Ectodermal cell (in vitro differentiated cells): ENCODE data around the gene FGD4.

ENCODE experiments used
- H3K27ac ChIP-seq: 2 replicates; pipeline ENCODE4 v1.7.0; 2013; ENCODE audit warnings: mild to moderate bottlenecking, low read depth, low read length; ENCODE audit not compliant: insufficient read depth, poor library complexity, severe bottlenecking
- H3K27me3 ChIP-seq: 2 replicates; pipeline ENCODE4 v1.7.0; 2013; ENCODE audit warnings: mild to moderate bottlenecking, low read length; ENCODE audit not compliant: insufficient read depth, control insufficient read depth, poor library complexity, severe bottlenecking
- H3K36me3 ChIP-seq: one replicate; pipeline ENCODE4 v1.7.0; 2013; ENCODE audit warnings: low read length; ENCODE audit not compliant: control insufficient read depth, insufficient read depth
- H3K4me1 ChIP-seq: one replicate; pipeline ENCODE4 v1.7.0; 2013; ENCODE audit warnings: low read length; ENCODE audit not compliant: control insufficient read depth, insufficient read depth
- H3K4me3 ChIP-seq: 2 replicates; pipeline ENCODE4 v1.7.0; 2013; ENCODE audit warnings: low read depth, low read length, control low read depth; ENCODE audit not compliant: insufficient read depth
- H3K9me3 ChIP-seq: 2 replicates; pipeline ENCODE4 v1.7.0; 2013; ENCODE audit warnings: mild to moderate bottlenecking, low read length, moderate library complexity; ENCODE audit not compliant: control insufficient read depth
- WGBS, 2 experiments: methylation state at CpG; one replicate each; pipeline ENCODE4 v1.1.7; 2013; ENCODE audit warnings: missing lambda C conversion rate in 2 of 2; 5-methylcytosine and 5-hydroxymethylcytosine counted together

FGD4 gene

DNA sequence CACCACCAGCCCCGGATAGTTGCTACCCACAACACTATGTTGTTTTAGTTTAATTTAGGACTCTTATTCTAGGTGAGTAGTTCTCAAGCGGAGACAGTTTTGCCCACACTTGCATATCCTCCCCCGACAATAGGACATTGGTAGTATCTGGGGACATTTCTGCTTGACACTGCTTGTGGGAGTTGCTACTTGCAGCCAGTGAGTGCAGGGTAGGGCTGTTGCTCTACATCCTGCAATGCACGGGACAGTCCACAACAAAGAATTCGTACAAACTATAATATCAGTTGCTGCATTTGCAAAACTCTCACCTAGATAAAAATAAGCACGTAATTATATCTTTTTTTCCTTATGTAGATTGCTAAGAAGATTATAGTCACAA lies 167.9 kb downstream of the FGD4 start:
- Histone ChIP-seq H3K27ac (no peak overlapping the region), H3K9me3 (no peaks in the 10 kb centered on the region), H3K27me3 (no peaks in the 10 kb centered on the region), H3K36me3 (peaks cover 8% of the 10 kb centered on the region), H3K4me1 (peaks cover 12% of the 10 kb centered on the region), H3K4me3 (no peak overlapping the region)
- WGBS, 2 experiments: 88 to 93% methylated on average over 4 to 6 of the region's 6 CpGs

DNA sequence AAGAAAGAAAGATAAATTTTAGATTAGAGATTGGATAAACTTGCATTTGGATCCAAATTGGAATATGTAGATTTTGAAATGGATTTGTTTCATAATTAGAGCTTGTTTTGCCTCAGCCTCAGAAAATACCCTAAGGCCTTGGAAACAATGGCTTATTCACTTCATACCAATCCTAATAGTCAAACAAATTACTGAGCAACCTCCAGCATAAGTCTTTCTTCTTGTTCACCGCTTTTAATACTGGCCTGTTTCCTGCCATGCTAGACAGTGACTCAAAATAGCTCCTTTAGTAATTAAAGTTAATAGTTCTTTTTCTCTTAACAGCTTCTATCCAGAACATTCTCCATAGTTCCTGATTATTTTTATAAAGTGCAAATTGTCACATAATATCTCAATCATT lies 168.9 kb downstream of the FGD4 start:
- no peak overlapping the region for H3K4me3 ChIP-seq
- peaks cover 12% of the 10 kb centered on the region for H3K4me1 ChIP-seq
- H3K36me3 ChIP-seq: peaks cover 8% of the 10 kb centered on the region
- 88 to 91% methylated on average over 1 of the region's 1 CpG for WGBS, 2 experiments
- H3K27ac ChIP-seq: no peak overlapping the region
- no peaks in the 10 kb centered on the region for H3K9me3 ChIP-seq
- no peaks in the 10 kb centered on the region for H3K27me3 ChIP-seq

DNA sequence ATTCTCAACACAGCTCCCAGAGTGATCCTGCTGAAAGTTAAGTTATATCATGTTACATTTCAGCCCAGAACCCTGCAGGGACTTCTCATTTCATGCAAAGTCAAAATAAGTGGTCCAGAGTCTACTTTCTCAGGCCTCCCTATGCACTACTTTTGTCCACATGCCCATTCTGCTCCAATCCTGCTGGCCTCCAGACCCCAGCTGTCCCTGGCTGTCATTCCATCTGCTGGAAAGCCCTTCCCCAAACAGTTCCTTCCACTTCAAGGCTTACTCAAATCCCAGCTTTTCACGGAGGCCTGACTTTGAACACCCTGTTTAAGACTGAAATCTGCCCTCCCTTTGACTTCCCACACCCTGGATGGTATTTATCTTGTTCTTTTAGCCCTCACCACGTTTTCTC lies 169.9 kb downstream of the FGD4 start:
- WGBS, 2 experiments: 81 to 83% methylated on average over 2 of the region's 2 CpGs
- H3K36me3 ChIP-seq: peaks cover 4% of the 10 kb centered on the region
- no peak overlapping the region for H3K27ac ChIP-seq
- H3K4me1 ChIP-seq: peaks cover 12% of the 10 kb centered on the region
- H3K27me3 ChIP-seq: no peaks in the 10 kb centered on the region
- H3K4me3 ChIP-seq: no peak overlapping the region
- H3K9me3 ChIP-seq: no peaks in the 10 kb centered on the region

DNA sequence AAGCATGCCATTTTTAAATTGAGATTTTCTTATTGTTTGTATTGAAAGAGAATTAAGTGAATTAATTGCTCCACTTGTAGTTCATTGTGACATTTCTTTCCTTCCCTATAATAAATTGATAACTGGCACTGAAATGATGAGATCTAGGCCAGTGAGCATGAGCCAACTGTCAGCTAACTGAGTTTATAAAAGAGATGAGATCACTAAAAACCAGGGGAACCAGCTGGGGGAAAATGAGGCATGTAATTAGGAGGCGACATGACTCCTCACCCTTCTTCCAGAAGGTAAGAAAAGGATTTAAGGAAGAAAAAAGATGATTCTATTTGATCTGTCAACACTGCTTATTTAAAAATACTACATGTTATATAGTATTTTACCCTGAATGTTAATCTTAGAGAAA lies 175.2 kb downstream of the FGD4 start:
- Histone ChIP-seq H3K27ac (no peak overlapping the region), H3K4me3 (no peak overlapping the region), H3K36me3 (peaks cover 8% of the 10 kb centered on the region), H3K4me1 (no peaks in the 10 kb centered on the region), H3K9me3 (no peaks in the 10 kb centered on the region), H3K27me3 (no peaks in the 10 kb centered on the region)
- WGBS, 2 experiments: 91 to 100% methylated on average over 1 of the region's 1 CpG

DNA sequence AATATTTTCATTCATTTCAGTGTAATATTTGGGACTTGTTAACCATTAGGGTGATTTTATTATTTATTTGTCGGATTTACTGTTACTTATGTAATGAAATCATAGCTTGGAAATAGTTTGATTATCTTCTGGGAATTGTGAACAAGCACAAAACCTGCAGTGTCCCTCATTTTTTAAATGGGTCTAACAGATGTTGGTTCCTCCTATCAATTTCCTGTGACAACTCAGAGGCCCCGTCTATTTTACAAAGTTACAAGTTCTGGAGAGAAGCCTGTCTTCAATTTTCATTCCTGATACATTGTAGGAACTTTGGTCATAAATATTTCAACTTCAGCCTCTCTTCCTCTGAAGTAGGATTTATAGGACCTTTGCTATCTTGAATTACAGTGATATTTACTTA lies 178.0 kb downstream of the FGD4 start:
- 94 to 100% methylated on average over 2 of the region's 2 CpGs for WGBS, 2 experiments
- Histone ChIP-seq H3K4me1 (no peaks in the 10 kb centered on the region), H3K27me3 (no peaks in the 10 kb centered on the region), H3K4me3 (no peak overlapping the region), H3K27ac (no peak overlapping the region), H3K9me3 (no peaks in the 10 kb centered on the region), H3K36me3 (peaks cover 11% of the 10 kb centered on the region)

DNA sequence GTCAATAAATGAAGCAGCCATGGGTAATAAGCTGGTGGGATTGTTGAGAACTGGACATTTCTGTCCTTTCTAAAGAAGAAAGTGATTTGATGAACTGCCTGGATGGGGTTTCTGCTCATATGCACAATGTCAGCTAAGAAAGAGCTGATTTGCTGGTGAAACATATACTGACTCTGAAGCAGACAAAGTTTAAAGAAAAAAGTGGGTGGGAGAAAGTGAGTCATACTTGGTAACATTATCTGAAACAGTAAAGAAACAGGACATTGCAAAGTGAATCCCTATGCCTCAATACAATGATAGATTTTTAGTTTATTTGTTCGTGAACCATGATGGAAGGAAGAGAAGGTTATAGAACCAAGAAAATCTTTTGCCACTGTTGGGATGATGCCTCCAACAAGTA lies 184.2 kb downstream of the FGD4 start:
- WGBS, 2 experiments: 83% methylated on average over 1 of the region's 1 CpG; no CpG with 5 or more reads in 1 of the 2 experiments

DNA sequence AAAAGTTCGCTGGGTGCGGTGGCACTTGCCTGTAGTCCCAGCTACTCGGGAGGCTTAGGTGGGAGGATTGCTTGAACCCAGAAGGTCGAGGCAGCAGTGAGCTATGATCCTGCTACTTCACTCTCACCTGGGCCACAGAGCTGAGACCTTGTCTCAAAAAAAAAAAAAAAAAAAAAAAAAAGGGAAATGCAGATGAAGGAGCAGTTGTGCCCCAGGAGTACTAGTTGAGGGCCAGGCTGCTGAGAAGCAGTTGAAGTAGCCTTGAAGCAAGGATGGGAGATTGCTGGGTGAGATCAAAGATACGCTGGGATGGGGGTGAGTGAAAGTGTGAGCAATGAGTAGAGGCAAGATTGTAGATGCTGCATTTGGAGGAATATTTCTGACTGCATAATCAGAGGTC lies 186.3 kb downstream of the FGD4 start:
- WGBS, 2 experiments: 92 to 93% methylated on average over 5 of the region's 5 CpGs
- Histone ChIP-seq H3K36me3 (peaks cover 6% of the 10 kb centered on the region), H3K27me3 (no peaks in the 10 kb centered on the region), H3K9me3 (no peaks in the 10 kb centered on the region), H3K4me1 (no peaks in the 10 kb centered on the region), H3K27ac (no peak overlapping the region), H3K4me3 (no peak overlapping the region)

More for the DNA sequence above, 184.2 kb downstream of the FGD4 start:
- H3K4me3 ChIP-seq: no peak overlapping the region
- no peak overlapping the region for H3K27ac ChIP-seq
- H3K27me3 ChIP-seq: no peaks in the 10 kb centered on the region
- H3K36me3 ChIP-seq: peaks cover 6% of the 10 kb centered on the region
- H3K9me3 ChIP-seq: no peaks in the 10 kb centered on the region
- no peaks in the 10 kb centered on the region for H3K4me1 ChIP-seq

DNA sequence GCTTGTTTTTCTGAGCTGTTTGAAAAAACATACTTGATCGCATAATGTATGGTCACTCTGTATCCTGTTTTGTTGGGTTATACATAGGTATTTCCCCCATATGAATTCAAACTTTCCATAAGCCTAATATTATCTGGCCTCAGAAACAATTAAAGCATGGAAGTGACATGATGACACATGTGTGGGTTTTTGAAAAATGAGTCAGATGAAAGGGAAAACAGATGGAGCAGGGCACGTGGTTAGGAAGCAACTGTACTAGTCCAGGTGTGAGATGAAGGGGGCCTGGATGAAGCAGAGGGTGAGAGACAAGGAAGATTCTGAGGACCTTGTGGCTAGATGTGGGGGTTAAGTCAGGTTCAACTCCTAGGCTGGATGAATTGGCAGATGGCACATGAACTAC lies 187.0 kb downstream of the FGD4 start:
- Histone ChIP-seq H3K27me3 (no peaks in the 10 kb centered on the region), H3K4me3 (no peak overlapping the region), H3K4me1 (no peaks in the 10 kb centered on the region), H3K36me3 (peaks cover 6% of the 10 kb centered on the region), H3K27ac (no peak overlapping the region), H3K9me3 (no peaks in the 10 kb centered on the region)
- 89 to 98% methylated on average over 1 to 2 of the region's 2 CpGs for WGBS, 2 experiments

DNA sequence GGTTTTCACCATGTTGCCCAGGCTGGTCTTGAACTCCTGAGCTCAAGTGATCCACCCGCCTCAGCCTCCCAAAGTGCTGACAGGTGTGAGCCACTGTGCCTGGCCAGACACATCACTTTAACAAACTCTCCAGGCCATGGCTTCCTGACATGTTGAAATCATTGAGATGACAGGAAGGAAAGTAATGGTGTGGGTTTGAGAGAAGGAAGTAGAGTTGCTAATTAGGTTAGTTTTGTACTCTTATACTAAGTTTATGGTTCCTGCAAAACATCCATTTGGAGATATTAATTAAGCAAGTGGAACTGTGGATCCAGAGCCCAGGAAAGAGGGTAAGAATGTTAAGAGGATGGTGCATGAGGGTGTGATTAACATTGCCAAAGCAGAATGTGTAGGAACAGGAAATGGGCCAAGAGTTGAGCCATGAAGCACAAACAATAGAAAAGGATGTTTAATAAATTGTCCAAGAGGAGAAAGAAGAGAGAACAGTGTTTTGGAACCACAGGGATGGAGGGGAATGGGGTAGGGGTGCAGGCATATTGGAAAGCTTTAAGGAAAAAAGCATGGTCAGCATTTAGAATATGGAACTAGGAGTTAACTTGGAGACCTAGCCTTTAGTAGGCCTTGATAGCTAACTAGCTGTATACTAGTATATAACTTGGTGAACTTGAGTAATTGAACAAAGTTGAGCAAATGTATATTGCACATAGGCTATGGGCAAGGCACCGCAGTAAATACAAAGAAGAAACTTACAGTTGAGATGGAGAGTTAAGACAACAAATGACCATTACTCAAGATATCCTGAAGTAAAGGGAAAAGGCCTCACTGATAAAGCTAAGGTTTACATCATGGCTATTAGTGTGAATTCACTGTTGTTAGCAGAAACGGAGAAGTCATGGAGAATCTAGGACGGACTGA lies 188.5 kb downstream of the FGD4 start:
- Histone ChIP-seq H3K4me3 (no peak overlapping the region), H3K9me3 (no peaks in the 10 kb centered on the region), H3K36me3 (no peaks in the 10 kb centered on the region), H3K4me1 (no peaks in the 10 kb centered on the region), H3K27me3 (no peaks in the 10 kb centered on the region), H3K27ac (no peak overlapping the region)
- 96% methylated on average over 4 of the region's 4 CpGs for WGBS, 2 experiments

DNA sequence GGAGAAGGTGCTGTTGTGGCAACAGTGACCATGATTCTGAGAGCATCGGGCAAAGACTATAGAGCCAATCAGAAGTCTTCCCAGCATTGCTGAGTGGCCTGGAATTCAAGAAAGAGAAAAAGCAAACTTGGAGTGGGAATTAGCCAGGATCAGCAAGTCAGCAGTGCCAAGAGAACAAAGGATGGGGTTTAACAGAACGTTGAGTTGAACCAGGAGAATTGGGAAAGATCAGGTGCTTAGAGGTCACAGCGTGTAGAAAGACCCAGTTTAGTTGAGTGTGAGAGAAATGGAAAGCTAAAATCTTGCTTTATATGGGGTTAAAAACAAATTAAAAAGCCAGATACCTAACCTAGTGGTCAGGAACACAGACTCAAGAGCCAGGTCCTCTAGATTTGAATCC lies 189.2 kb downstream of the FGD4 start:
- Histone ChIP-seq H3K4me3 (no peak overlapping the region), H3K27ac (no peak overlapping the region), H3K9me3 (no peaks in the 10 kb centered on the region), H3K4me1 (no peaks in the 10 kb centered on the region), H3K27me3 (no peaks in the 10 kb centered on the region), H3K36me3 (peaks cover 7% of the 10 kb centered on the region)
- 82 to 85% methylated on average over 3 of the region's 3 CpGs for WGBS, 2 experiments
